Activated naive CD4-positive, alpha-beta T cell treated with anti-CD3 and anti-CD28 coated beads for 36 hours (primary cell): Measurements from ENCODE around the gene PSMG3. TPM values are rescaled to one million over a fixed set of nuclear protein-coding genes. Genes with fewer than 3 reads are reported as not detected.
A peak's percentile ranks its signal among the peaks of the same experiment; 100 is the strongest.
"Not testable (repeated sequence)": the region's sequence is repeated elsewhere in the genome, so short reads cannot be mapped to it uniquely, and the experiment has no call there.

Experiments used
- CTCF ChIA-PET: fragments of 350-600 bp; sonication (Branson Sonifier 250); formaldehyde crosslinking; loops from one replicate; lab custom pipeline; 2021; ENCODE audit warnings: antibody characterized with exemption; lab: Charles Lee
- DNase-seq: peaks from one replicate; pipeline ENCODE4 v3.0.0-alpha.2; 2020
- H3K27ac Mint-ChIP-seq: one replicate; pipeline ENCODE4 v1.8.0; 2021; ENCODE audit warnings: mild to moderate bottlenecking, mixed read lengths
- H3K27me3 Mint-ChIP-seq: one replicate; pipeline ENCODE4 v1.8.0; 2021; ENCODE audit warnings: low read depth, mixed read lengths
- H3K36me3 Mint-ChIP-seq: one replicate; pipeline ENCODE4 v1.8.0; 2021; ENCODE audit warnings: low read depth, mixed read lengths
- H3K4me1 Mint-ChIP-seq: one replicate; pipeline ENCODE4 v1.8.0; 2021; ENCODE audit warnings: low read depth, mixed read lengths
- H3K4me3 Mint-ChIP-seq: one replicate; pipeline ENCODE4 v1.8.0; 2021; ENCODE audit warnings: mild to moderate bottlenecking, moderate library complexity, mixed read lengths
- H3K9me3 Mint-ChIP-seq: one replicate; pipeline ENCODE4 v1.8.0; 2021; ENCODE audit warnings: mixed read lengths
- intact Hi-C: fragments of 100-400 bp; cut with micrococcal nuclease; formaldehyde crosslinking; loops from one replicate; pipeline ENCODE4 v1.15.1; 2023
- total RNA-seq, 2 experiments: library from RNA; stranded (reverse); gene quantifications; one replicate each; pipeline ENCODE4 v1.2.3, GENCODE V29; 2021

PSMG3 gene
- total RNA-seq, 2 experiments from 2014 or later = 29.8 to 33.9 TPM

- H3K4me3 Mint-ChIP-seq = peak overlapping the region; percentile 66
- no peaks in the 10 kb centered on the region for H3K9me3 Mint-ChIP-seq
- CTCF ChIA-PET = interaction anchor here (1.0 kb wide), 1 partner anchor 22 kb away, joined by 3 read pairs; no protein-coding TSS in a partner anchor
- H3K36me3 Mint-ChIP-seq = no peaks in the 10 kb centered on the region
- no peak for DNase-seq
- H3K27me3 Mint-ChIP-seq = no peaks in the 10 kb centered on the region
- intact Hi-C loops = no loop called here
- peaks cover 19% of the 10 kb centered on the region for H3K4me1 Mint-ChIP-seq
- no peak overlapping the region for H3K27ac Mint-ChIP-seq
Measured at GRCh38 chr7:1529383-1530116, 40.3 kb downstream of the PSMG3 start.

- H3K4me1 Mint-ChIP-seq = peaks cover 6% of the 10 kb centered on the region
- no peak for DNase-seq
- CTCF ChIA-PET = no interaction called here
- no peak overlapping the region for H3K27ac Mint-ChIP-seq
- H3K9me3 Mint-ChIP-seq = no peaks in the 10 kb centered on the region
- no peak overlapping the region for H3K4me3 Mint-ChIP-seq
- intact Hi-C loops = no loop called here
- no peaks in the 10 kb centered on the region for H3K36me3 Mint-ChIP-seq
- H3K27me3 Mint-ChIP-seq = no peaks in the 10 kb centered on the region
Measured at GRCh38 chr7:1526271-1526754, 43.5 kb downstream of the PSMG3 start.

- Mint-ChIP-seq H3K4me1 (peaks cover 7% of the 10 kb centered on the region), H3K9me3 (no peaks in the 10 kb centered on the region), H3K36me3 (no peaks in the 10 kb centered on the region), H3K4me3 (no peak overlapping the region), H3K27ac (no peak overlapping the region), H3K27me3 (no peaks in the 10 kb centered on the region)
- intact Hi-C loops = no loop called here
- CTCF ChIA-PET = interaction anchor here (0.6 kb wide), 1 partner anchor 114 kb away, joined by 3 read pairs; no protein-coding TSS in a partner anchor
- no peak for DNase-seq
Measured at GRCh38 chr7:1525409-1525808, 44.4 kb downstream of the PSMG3 start.

GRCh38 chr7:1523844-1524243 lies 46.0 kb downstream of the PSMG3 start:
- H3K4me1 Mint-ChIP-seq = peaks cover 7% of the 10 kb centered on the region
- no peak overlapping the region for H3K27ac Mint-ChIP-seq
- CTCF ChIA-PET = no interaction called here
- peaks cover 6% of the 10 kb centered on the region for H3K9me3 Mint-ChIP-seq
- intact Hi-C loops = no loop called here
- H3K36me3 Mint-ChIP-seq = no peaks in the 10 kb centered on the region
- no peak for DNase-seq
- no peaks in the 10 kb centered on the region for H3K27me3 Mint-ChIP-seq
- no peak overlapping the region for H3K4me3 Mint-ChIP-seq

GRCh38 chr7:1523208-1523607 lies 46.6 kb downstream of the PSMG3 start:
- CTCF ChIA-PET = no interaction called here
- DNase-seq = no peak
- peaks cover 7% of the 10 kb centered on the region for H3K4me1 Mint-ChIP-seq
- no peaks in the 10 kb centered on the region for H3K27me3 Mint-ChIP-seq
- intact Hi-C loops = no loop called here
- no peaks in the 10 kb centered on the region for H3K36me3 Mint-ChIP-seq
- peaks cover 6% of the 10 kb centered on the region for H3K9me3 Mint-ChIP-seq
- no peak overlapping the region for H3K4me3 Mint-ChIP-seq
- no peak overlapping the region for H3K27ac Mint-ChIP-seq

- Mint-ChIP-seq H3K9me3 (peaks cover 6% of the 10 kb centered on the region), H3K36me3 (no peaks in the 10 kb centered on the region), H3K27ac (no peak overlapping the region), H3K4me1 (peaks cover 7% of the 10 kb centered on the region), H3K4me3 (no peak overlapping the region), H3K27me3 (no peaks in the 10 kb centered on the region)
- CTCF ChIA-PET = interaction anchor here (1.2 kb wide), 1 partner anchor 33 kb away, joined by 3 read pairs; no protein-coding TSS in a partner anchor
- peak; percentile 49 for DNase-seq
- intact Hi-C loops = no loop called here
Measured at GRCh38 chr7:1521456-1521855, 48.4 kb downstream of the PSMG3 start.

- H3K36me3 Mint-ChIP-seq = no peaks in the 10 kb centered on the region
- H3K9me3 Mint-ChIP-seq = peaks cover 6% of the 10 kb centered on the region
- no peak for DNase-seq
- no peak overlapping the region for H3K27ac Mint-ChIP-seq
- CTCF ChIA-PET = no interaction called here
- H3K4me1 Mint-ChIP-seq = peaks cover 7% of the 10 kb centered on the region
- H3K4me3 Mint-ChIP-seq = no peak overlapping the region
- no peaks in the 10 kb centered on the region for H3K27me3 Mint-ChIP-seq
- intact Hi-C loops = no loop called here
Measured at GRCh38 chr7:1520539-1521234, 49.1 kb downstream of the PSMG3 start.

- H3K4me3 Mint-ChIP-seq, intact Hi-C loops, H3K4me1 Mint-ChIP-seq, H3K27ac Mint-ChIP-seq, H3K9me3 Mint-ChIP-seq, DNase-seq, H3K27me3 Mint-ChIP-seq, H3K36me3 Mint-ChIP-seq: not testable (repeated sequence)
- CTCF ChIA-PET = interaction anchor here (2.4 kb wide), 1 partner anchor 14 kb away, joined by 6 read pairs; no protein-coding TSS in a partner anchor
Measured at GRCh38 chr7:1519322-1519922, 50.4 kb downstream of the PSMG3 start.

Other genes starting within 250 kb of the PSMG3 start
- gene MICALL2, start 110.6 kb downstream of the PSMG3 start, total RNA-seq = 1 to 10 TPM; 3.7 to 4.2 TPM
- 100 to 1,000 TPM in 1 of 2 experiments, 10 to 100 TPM in 1; 97.6 to 103 TPM for gene INTS1, start 65.6 kb downstream of the PSMG3 start, total RNA-seq
- gene MAFK, start 39.3 kb downstream of the PSMG3 start, total RNA-seq = 10 to 100 TPM; 33.0 to 34.6 TPM
- under 1 TPM in 1 of 2 experiments, not detected in 1; 0.36 TPM for gene TMEM184A, start 13.8 kb downstream of the PSMG3 start, total RNA-seq
- gene ELFN1, start 100.2 kb upstream of the PSMG3 start, total RNA-seq = not detected